ENCODE results near the gene LIN28B.
"Not testable (repeated sequence)": the region's sequence is repeated elsewhere in the genome, so short reads cannot be mapped to it uniquely, and the experiment has no call there.

The LIN28B gene

GRCh38 chr6:104952911-104953399, 4.0 kb upstream of the LIN28B start:
- H3K4me3 ChIP-seq (ENCODE audit: low read depth in 1 of 2, low read length in 2 of 2): no peak overlapping the region

DNA sequence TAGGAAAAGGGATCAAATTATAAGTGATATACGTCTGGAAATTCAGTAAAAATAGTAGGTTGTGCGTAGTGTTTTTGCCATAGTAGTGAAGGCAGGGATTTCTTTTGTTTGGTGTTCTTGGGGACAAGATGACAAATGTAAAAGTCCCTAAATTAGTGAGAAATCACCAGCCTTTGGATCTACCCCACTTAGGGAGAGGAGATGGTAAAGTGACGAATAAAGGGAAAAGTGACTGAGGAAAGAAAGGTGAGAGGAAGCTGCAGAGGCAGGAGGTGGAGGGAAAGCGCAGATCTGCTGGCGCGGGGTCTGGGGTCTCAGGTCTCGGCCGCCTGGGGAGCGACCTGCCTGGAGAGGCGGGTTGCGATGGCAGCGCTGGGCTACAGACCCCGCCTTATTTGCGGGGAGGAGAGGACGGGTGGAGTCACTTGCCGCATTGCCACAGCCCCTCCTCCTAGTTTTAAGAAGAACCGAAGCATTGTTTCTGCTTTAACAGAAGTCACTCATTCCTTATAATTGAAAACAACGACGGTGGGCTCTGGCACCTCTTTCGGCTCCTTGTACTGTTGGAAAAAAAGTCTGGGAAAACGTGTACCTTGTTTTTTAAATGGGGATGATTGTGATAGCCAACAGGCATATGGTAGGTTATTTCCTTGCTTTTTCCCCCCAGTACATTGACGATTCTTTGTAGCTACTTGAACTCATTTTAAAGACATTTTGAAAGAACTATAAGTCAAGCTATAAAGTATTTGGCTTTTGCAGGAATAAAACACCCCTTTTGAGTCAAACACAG, 3.3 kb upstream of the LIN28B start:
- H4K20me1 ChIP-seq (ENCODE audit: insufficient read depth, low read length); H3K36me3 ChIP-seq (ENCODE audit: insufficient read depth, low read length); DNase-seq; H3K27me3 ChIP-seq (ENCODE audit: insufficient read depth, low read length, poor library complexity); H3K9ac ChIP-seq (ENCODE audit: low read depth, low read length); ATAC-seq (ENCODE audit: insufficient read depth, low read depth); H3K4me2 ChIP-seq (ENCODE audit: insufficient read depth, low read length); H3K9me3 ChIP-seq (ENCODE audit: insufficient read depth, low read length, severe bottlenecking); H3K4me3 ChIP-seq (ENCODE audit: low read depth in 1 of 2, low read length in 2 of 2); H3K79me2 ChIP-seq (ENCODE audit: insufficient read depth, low read length): not testable (repeated sequence)
- peak overlapping the region; percentile 21; the same call in 1 of the 2 replicates for H2AFZ ChIP-seq (ENCODE audit: low read depth, low read length)
- peaks cover 67% of the 10 kb centered on the region for H3K4me1 ChIP-seq (ENCODE audit: insufficient read depth, low read length)
- H3K27ac ChIP-seq (ENCODE audit: low read length): peak overlapping the region; percentile 96

More at GRCh38 chr6:104952911-104953399, 4.0 kb upstream of the LIN28B start:
- no peak for TF ChIP-seq CTCF (IDR thresholded peaks at IDR 0.05; ENCODE audit: borderline replicate concordance, extremely low read depth, low read length, poor library complexity, severe bottlenecking)
- no peaks in the 10 kb centered on the region for H3K27me3 ChIP-seq (ENCODE audit: insufficient read depth, low read length, poor library complexity)
- peaks cover 60% of the 10 kb centered on the region for H3K4me1 ChIP-seq (ENCODE audit: insufficient read depth, low read length)
- H3K27ac ChIP-seq (ENCODE audit: low read length): peak overlapping the region; percentile 96; the same call in 1 of the 2 replicates
- H4K20me1 ChIP-seq (ENCODE audit: insufficient read depth, low read length): no peaks in the 10 kb centered on the region
- 0 out of 2 replicates have a peak overlapping the region, but pooled peaks have one; percentile 7 for H2AFZ ChIP-seq (ENCODE audit: low read depth, low read length)
- DNase-seq (no peak), ATAC-seq (ENCODE audit: insufficient read depth, low read depth) (no peak)
- H3K4me2 ChIP-seq (ENCODE audit: insufficient read depth, low read length): no peak overlapping the region
- no peak overlapping the region for H3K9ac ChIP-seq (ENCODE audit: low read depth, low read length)
- H3K79me2 ChIP-seq (ENCODE audit: insufficient read depth, low read length): no peaks in the 10 kb centered on the region
- H3K9me3 ChIP-seq (ENCODE audit: insufficient read depth, low read length, severe bottlenecking): peaks cover 3% of the 10 kb centered on the region
- no peaks in the 10 kb centered on the region for H3K36me3 ChIP-seq (ENCODE audit: insufficient read depth, low read length)

GRCh38 chr6:104954190-104954797, 2.6 kb upstream of the LIN28B start:
- peaks cover 2% of the 10 kb centered on the region for H3K79me2 ChIP-seq (ENCODE audit: insufficient read depth, low read length)
- no peak overlapping the region for H3K4me3 ChIP-seq (ENCODE audit: low read depth in 1 of 2, low read length in 2 of 2)
- no peak for DNase-seq
- peak overlapping the region; percentile 50 for H2AFZ ChIP-seq (ENCODE audit: low read depth, low read length)
- no peak overlapping the region for H3K4me2 ChIP-seq (ENCODE audit: insufficient read depth, low read length)
- no peaks in the 10 kb centered on the region for H3K36me3 ChIP-seq (ENCODE audit: insufficient read depth, low read length)
- H3K4me1 ChIP-seq (ENCODE audit: insufficient read depth, low read length): peaks cover 73% of the 10 kb centered on the region
- H4K20me1 ChIP-seq (ENCODE audit: insufficient read depth, low read length): no peaks in the 10 kb centered on the region
- peaks cover 3% of the 10 kb centered on the region for H3K9me3 ChIP-seq (ENCODE audit: insufficient read depth, low read length, severe bottlenecking)
- ATAC-seq (ENCODE audit: insufficient read depth, low read depth): no peak
- H3K27ac ChIP-seq (ENCODE audit: low read length): peak overlapping the region; percentile 96
- H3K27me3 ChIP-seq (ENCODE audit: insufficient read depth, low read length, poor library complexity): no peaks in the 10 kb centered on the region
- TF ChIP-seq CTCF (IDR thresholded peaks at IDR 0.05; ENCODE audit: borderline replicate concordance, extremely low read depth, low read length, poor library complexity, severe bottlenecking): no peak
- no peak for TF ChIP-seq EZH2 (IDR thresholded peaks at IDR 0.05; ENCODE audit: borderline replicate concordance, low read depth, low read length, severe bottlenecking)
- peak overlapping the region; percentile 12; the same call in 1 of the 2 replicates for H3K9ac ChIP-seq (ENCODE audit: low read depth, low read length)

DNA sequence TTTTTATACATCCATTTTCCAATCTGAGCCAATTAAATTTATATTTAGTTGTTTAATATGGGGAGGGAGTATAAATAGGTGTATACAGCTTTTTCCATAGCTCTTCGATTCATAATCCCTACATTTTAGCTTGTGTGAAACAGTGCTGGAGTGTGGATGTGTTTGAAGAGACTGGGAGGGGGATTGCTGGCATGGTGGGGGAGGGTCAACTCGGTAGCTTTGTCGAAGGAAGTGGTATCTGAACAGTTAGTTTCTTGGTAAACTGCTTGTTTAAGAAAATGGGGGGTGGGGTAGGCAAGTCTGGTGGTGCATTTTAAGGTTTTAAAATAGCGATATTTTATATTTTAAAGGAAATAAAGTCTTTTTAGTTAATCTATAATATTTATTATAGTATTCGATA, 1.4 kb upstream of the LIN28B start:
- H3K27ac ChIP-seq (ENCODE audit: low read length): peak overlapping the region; percentile 96
- no peaks in the 10 kb centered on the region for H4K20me1 ChIP-seq (ENCODE audit: insufficient read depth, low read length)
- peaks cover 14% of the 10 kb centered on the region for H3K79me2 ChIP-seq (ENCODE audit: insufficient read depth, low read length)
- H3K27me3 ChIP-seq (ENCODE audit: insufficient read depth, low read length, poor library complexity): no peaks in the 10 kb centered on the region
- no peaks in the 10 kb centered on the region for H3K36me3 ChIP-seq (ENCODE audit: insufficient read depth, low read length)
- DNase-seq (peak; percentile 88), ATAC-seq (ENCODE audit: insufficient read depth, low read depth) (peak; percentile 58)
- H3K4me1 ChIP-seq (ENCODE audit: insufficient read depth, low read length): peaks cover 83% of the 10 kb centered on the region
- H3K9ac ChIP-seq (ENCODE audit: low read depth, low read length): peak overlapping the region; percentile 46
- peak overlapping the region; percentile 41 for H3K4me2 ChIP-seq (ENCODE audit: insufficient read depth, low read length)
- peaks cover 3% of the 10 kb centered on the region for H3K9me3 ChIP-seq (ENCODE audit: insufficient read depth, low read length, severe bottlenecking)
- H3K4me3 ChIP-seq (ENCODE audit: low read depth in 1 of 2, low read length in 2 of 2): no peak overlapping the region
- TF ChIP-seq CTCF (IDR thresholded peaks at IDR 0.05; ENCODE audit: borderline replicate concordance, extremely low read depth, low read length, poor library complexity, severe bottlenecking): no peak
- TF ChIP-seq EZH2 (IDR thresholded peaks at IDR 0.05; ENCODE audit: borderline replicate concordance, low read depth, low read length, severe bottlenecking): no peak
- peak overlapping the region; percentile 24; the same call in 1 of the 2 replicates for H2AFZ ChIP-seq (ENCODE audit: low read depth, low read length)

All from DND-41 (cell line).